IPS DF 6.9 (cell line): Measurements from ENCODE around the gene GNAO1.

Source experiments
- DNase-seq: peaks from one replicate; pipeline ENCODE4 v3.0.0-alpha.2; 2013; ENCODE audit warnings: low read depth, low spot score
- H3K27ac ChIP-seq: one replicate; pipeline ENCODE4 v1.5.1; 2013; ENCODE audit warnings: low read length, control low read depth
- H3K27me3 ChIP-seq: 2 replicates; pipeline ENCODE4 v1.6.1; 2013; ENCODE audit warnings: mild to moderate bottlenecking, low read length; ENCODE audit not compliant: control insufficient read depth, insufficient read depth
- H3K36me3 ChIP-seq: 2 replicates; pipeline ENCODE4 v1.6.1; 2013; ENCODE audit warnings: low read length; ENCODE audit not compliant: control insufficient read depth, insufficient read depth
- H3K4me1 ChIP-seq: 2 replicates; pipeline ENCODE4 v1.6.1; 2013; ENCODE audit warnings: low read length; ENCODE audit not compliant: control insufficient read depth, insufficient read depth
- H3K4me3 ChIP-seq: 2 replicates; pipeline ENCODE4 v1.5.1; 2013; ENCODE audit warnings: mild to moderate bottlenecking, low read length
- H3K9me3 ChIP-seq: 2 replicates; pipeline ENCODE4 v1.6.1; 2013; ENCODE audit warnings: low read length, inconsistent platforms; ENCODE audit not compliant: control insufficient read depth, insufficient read depth
- WGBS: extraction: QIAGEN DNeasy Blood & Tissue Kit; methylation state at CpG from one replicate; pipeline ENCODE4 v1.1.7; 2013; ENCODE audit warnings: mixed read lengths, missing lambda C conversion rate; ENCODE audit not compliant: insufficient read length, insufficient coverage; 5-methylcytosine and 5-hydroxymethylcytosine counted together

GNAO1 gene

GRCh38 chr16:56238188-56238587 lies 46.9 kb downstream of the GNAO1 start:
- Histone ChIP-seq H3K4me3 (no peak overlapping the region), H3K9me3 (no peaks in the 10 kb centered on the region), H3K36me3 (no peaks in the 10 kb centered on the region), H3K4me1 (peaks cover 2% of the 10 kb centered on the region), H3K27me3 (no peaks in the 10 kb centered on the region), H3K27ac (no peak overlapping the region)
- no CpG with 5 or more reads among the region's 3 CpGs for WGBS
- DNase-seq, result no peak

- Histone ChIP-seq H3K4me3 (no peak overlapping the region), H3K27me3 (no peaks in the 10 kb centered on the region), H3K9me3 (no peaks in the 10 kb centered on the region), H3K36me3 (no peaks in the 10 kb centered on the region), H3K4me1 (peaks cover 4% of the 10 kb centered on the region; the same call in 1 of the 2 replicates), H3K27ac (no peak overlapping the region)
- no peak for DNase-seq
- no CpG with 5 or more reads among the region's 2 CpGs for WGBS
Observed at GRCh38 chr16:56241596-56241995, 50.3 kb downstream of the GNAO1 start.

- no peaks in the 10 kb centered on the region for H3K9me3 ChIP-seq
- DNase-seq, result no peak
- H3K36me3 ChIP-seq, result no peaks in the 10 kb centered on the region
- H3K4me1 ChIP-seq, result peaks cover 4% of the 10 kb centered on the region; the same call in 1 of the 2 replicates
- no peaks in the 10 kb centered on the region for H3K27me3 ChIP-seq
- WGBS, result no CpG with 5 or more reads among the region's 4 CpGs
- no peak overlapping the region for H3K4me3 ChIP-seq
- no peak overlapping the region for H3K27ac ChIP-seq
Observed at GRCh38 chr16:56242740-56243139, 51.5 kb downstream of the GNAO1 start.

GRCh38 chr16:56244612-56245011 lies 53.3 kb downstream of the GNAO1 start:
- no peak for DNase-seq
- no peak overlapping the region for H3K4me3 ChIP-seq
- H3K9me3 ChIP-seq, result no peaks in the 10 kb centered on the region
- 0 out of 2 replicates have a peak, but pooled peaks cover 2% of the 10 kb centered on the region for H3K4me1 ChIP-seq
- no peaks in the 10 kb centered on the region for H3K27me3 ChIP-seq
- no peak overlapping the region for H3K27ac ChIP-seq
- no CpG with 5 or more reads among the region's 4 CpGs for WGBS
- no peaks in the 10 kb centered on the region for H3K36me3 ChIP-seq

GRCh38 chr16:56245197-56245596 lies 53.9 kb downstream of the GNAO1 start:
- H3K9me3 ChIP-seq, result no peaks in the 10 kb centered on the region
- H3K27me3 ChIP-seq, result no peaks in the 10 kb centered on the region
- no peak overlapping the region for H3K4me3 ChIP-seq
- DNase-seq, result no peak
- H3K27ac ChIP-seq, result no peak overlapping the region
- H3K4me1 ChIP-seq, result 0 out of 2 replicates have a peak, but pooled peaks cover 2% of the 10 kb centered on the region
- no CpG with 5 or more reads among the region's 6 CpGs for WGBS
- H3K36me3 ChIP-seq, result no peaks in the 10 kb centered on the region

GRCh38 chr16:56246051-56246817 lies 54.9 kb downstream of the GNAO1 start:
- no peak for DNase-seq
- Histone ChIP-seq H3K27me3 (no peaks in the 10 kb centered on the region), H3K9me3 (no peaks in the 10 kb centered on the region), H3K36me3 (no peaks in the 10 kb centered on the region), H3K27ac (no peak overlapping the region), H3K4me3 (no peak overlapping the region), H3K4me1 (0 out of 2 replicates have a peak, but pooled peaks cover 2% of the 10 kb centered on the region)
- WGBS, result no CpG with 5 or more reads among the region's 13 CpGs

- H3K9me3 ChIP-seq, result no peaks in the 10 kb centered on the region
- H3K36me3 ChIP-seq, result no peaks in the 10 kb centered on the region
- no peak overlapping the region for H3K27ac ChIP-seq
- no peaks in the 10 kb centered on the region for H3K27me3 ChIP-seq
- no CpG with 5 or more reads among the region's 8 CpGs for WGBS
- H3K4me1 ChIP-seq, result 0 out of 2 replicates have a peak, but pooled peaks cover 2% of the 10 kb centered on the region
- DNase-seq, result no peak
- H3K4me3 ChIP-seq, result no peak overlapping the region
Observed at GRCh38 chr16:56247018-56247417, 55.7 kb downstream of the GNAO1 start.

GRCh38 chr16:56247808-56248207 lies 56.5 kb downstream of the GNAO1 start:
- H3K4me3 ChIP-seq, result no peak overlapping the region
- H3K27ac ChIP-seq, result no peak overlapping the region
- H3K4me1 ChIP-seq, result 0 out of 2 replicates have a peak, but pooled peaks cover 2% of the 10 kb centered on the region
- no peak for DNase-seq
- no peaks in the 10 kb centered on the region for H3K36me3 ChIP-seq
- H3K27me3 ChIP-seq, result no peaks in the 10 kb centered on the region
- no peaks in the 10 kb centered on the region for H3K9me3 ChIP-seq

- Histone ChIP-seq H3K36me3 (no peaks in the 10 kb centered on the region), H3K9me3 (no peaks in the 10 kb centered on the region), H3K27ac (no peak overlapping the region), H3K4me3 (no peak overlapping the region), H3K27me3 (no peaks in the 10 kb centered on the region), H3K4me1 (no peaks in the 10 kb centered on the region)
- DNase-seq, result no peak
- WGBS, result no CpG with 5 or more reads among the region's 4 CpGs
Observed at GRCh38 chr16:56252835-56253234, 61.5 kb downstream of the GNAO1 start.

GRCh38 chr16:56255904-56256303 lies 64.6 kb downstream of the GNAO1 start:
- H3K36me3 ChIP-seq, result no peaks in the 10 kb centered on the region
- H3K4me1 ChIP-seq, result no peaks in the 10 kb centered on the region
- WGBS, result no CpG with 5 or more reads among the region's 1 CpG
- H3K4me3 ChIP-seq, result no peak overlapping the region
- H3K9me3 ChIP-seq, result no peaks in the 10 kb centered on the region
- DNase-seq, result no peak
- H3K27ac ChIP-seq, result no peak overlapping the region
- H3K27me3 ChIP-seq, result no peaks in the 10 kb centered on the region

GRCh38 chr16:56257239-56257638 lies 66.0 kb downstream of the GNAO1 start:
- H3K4me3 ChIP-seq, result no peak overlapping the region
- no peaks in the 10 kb centered on the region for H3K9me3 ChIP-seq
- H3K27ac ChIP-seq, result no peak overlapping the region
- DNase-seq, result no peak
- no peaks in the 10 kb centered on the region for H3K36me3 ChIP-seq
- H3K4me1 ChIP-seq, result no peaks in the 10 kb centered on the region
- no CpG with 5 or more reads among the region's 6 CpGs for WGBS
- no peaks in the 10 kb centered on the region for H3K27me3 ChIP-seq
